Left kidney (tissue), 2 donors: ENCODE measurements around the gene TMED8. TPM values are rescaled to one million over a fixed set of nuclear protein-coding genes. Genes with fewer than 3 reads are reported as not detected.
"Not testable (repeated sequence)": the region's sequence is repeated elsewhere in the genome, so short reads cannot be mapped to it uniquely, and the experiment has no call there.

ENCODE experiments used
- DNase-seq: peaks from one replicate; pipeline ENCODE4 v3.0.0-alpha.2; 2013
- polyA plus RNA-seq: library from polyadenylated mRNA; unstranded; fragments of 120-200 nt; gene quantifications from one replicate; pipeline ENCODE4 v1.2.1, GENCODE V29; 2013; ENCODE audit not compliant: insufficient read length

Gene TMED8
- polyA plus RNA-seq, 1 donor = 28.8 TPM

DNA sequence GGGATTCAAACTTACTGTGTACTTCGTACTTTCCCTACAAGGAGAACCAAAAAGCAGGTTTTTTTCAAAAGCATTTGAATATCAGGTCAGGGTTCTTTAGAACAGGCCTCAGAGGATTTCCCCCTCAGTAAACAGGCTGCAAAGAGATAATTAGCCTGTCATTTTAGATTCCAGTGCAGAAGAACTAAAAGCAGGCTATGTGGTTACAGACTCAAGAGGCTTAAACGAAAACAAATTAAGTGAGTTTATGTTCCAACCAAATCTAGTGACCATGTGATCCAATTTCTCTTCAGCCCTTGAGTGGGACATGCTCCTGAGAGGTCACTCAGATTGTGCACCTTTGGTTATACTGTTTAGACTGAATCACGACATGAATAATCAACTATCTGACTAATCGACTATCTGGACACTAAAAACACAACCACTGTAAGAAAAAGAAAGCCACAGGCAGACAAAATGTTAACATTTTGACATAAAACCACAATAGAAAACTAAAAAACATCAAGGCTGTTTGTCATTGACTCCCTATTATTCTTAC is 4.5 kb downstream of the TMED8 start:
- DNase-seq = peak; percentile 29

DNA sequence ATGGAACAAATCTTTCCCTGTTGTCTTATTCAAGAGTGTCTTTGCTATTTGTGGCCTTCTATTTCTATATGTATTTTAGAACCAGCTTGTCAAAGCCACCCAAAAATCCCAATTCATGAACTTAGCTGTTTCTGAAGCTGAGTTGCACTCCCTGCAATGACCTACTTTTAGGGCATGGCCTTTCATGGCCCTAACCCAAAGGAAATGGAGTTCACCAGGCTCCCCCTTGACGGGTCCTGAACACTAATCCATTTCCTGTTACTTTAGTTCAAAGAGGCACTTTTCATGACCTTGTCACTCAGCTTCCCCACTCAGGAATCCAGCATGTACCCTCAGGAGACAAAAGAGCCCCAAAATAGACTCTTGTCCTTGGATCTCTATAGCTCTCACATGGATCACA is 7.6 kb downstream of the TMED8 start:
- no peak for DNase-seq

DNA sequence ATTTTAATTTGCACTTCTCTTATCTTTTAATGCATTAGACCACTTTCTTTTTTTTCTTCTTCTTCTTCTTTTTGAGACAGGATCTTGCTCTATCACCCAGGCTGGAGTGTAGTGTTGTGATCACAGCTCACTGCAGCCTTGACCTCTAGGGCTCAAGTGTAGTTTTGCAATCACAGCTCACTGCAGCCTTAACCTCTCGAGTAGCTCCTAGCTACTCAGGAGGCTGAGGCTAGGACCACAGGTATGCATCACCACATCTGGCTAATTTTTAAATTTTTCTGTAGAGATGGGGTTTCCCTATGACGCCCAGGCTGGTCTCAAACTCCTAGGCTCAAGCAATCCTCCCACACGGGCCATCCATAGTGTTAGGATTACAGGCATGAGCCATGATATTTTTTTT is 12.7 kb downstream of the TMED8 start:
- no peak for DNase-seq

DNA sequence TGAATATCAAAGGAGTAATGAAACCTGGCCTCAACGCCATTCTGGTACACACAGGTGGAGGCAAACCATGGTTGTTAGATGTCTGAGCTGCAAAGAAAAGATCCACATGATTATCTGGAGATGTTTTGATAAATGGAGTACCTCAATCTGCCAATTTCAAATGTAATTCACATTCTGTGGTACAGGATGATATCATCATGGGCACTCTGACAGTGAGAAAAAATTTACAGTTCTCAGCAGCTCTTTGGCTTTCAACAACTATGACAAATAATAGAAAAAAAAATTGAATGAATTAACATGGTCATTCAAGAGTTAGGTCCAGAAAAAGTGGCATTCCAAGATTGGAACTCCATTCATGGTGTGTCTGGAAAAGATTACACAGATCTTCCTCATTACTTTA is 17.3 kb downstream of the TMED8 start:
- no peak for DNase-seq

DNA sequence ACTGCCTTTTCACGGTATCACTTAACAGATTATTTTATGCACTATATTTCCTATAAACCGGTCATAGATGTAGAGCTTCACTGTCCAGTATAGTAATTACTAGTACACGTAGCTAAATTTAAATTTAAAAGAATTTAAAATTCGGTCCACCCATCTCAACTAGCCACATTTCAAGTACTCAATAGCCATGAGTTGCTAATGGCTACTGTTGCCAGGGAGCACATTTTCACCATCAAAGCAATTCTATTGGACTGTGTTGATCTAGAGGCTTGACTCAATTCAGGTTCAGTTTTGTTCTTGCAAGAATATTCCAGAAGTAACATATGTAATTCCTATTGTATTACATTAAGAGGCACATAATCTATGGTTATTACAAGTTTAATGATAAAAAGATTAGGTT is 20.0 kb downstream of the TMED8 start:
- DNase-seq = no peak

DNA sequence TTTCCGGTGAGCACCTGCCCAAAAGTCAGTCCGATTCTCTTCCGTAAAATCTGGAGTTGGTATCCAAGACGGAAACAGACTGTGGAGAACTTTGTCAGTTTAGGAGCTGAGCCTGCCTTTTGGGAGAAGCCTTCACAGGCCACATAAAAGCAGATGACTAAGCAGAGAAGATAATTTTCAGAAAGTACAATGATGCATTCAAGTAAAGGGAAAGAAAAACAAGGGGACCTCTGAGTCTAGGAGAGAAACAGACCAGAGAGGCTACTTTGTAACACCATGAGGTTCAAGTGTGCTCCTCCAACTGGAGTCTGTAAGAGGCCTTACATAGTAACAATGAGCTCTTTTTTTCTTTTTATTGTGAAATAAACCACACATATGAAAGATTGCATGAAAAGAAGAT is 21.1 kb downstream of the TMED8 start:
- DNase-seq = no peak

DNA sequence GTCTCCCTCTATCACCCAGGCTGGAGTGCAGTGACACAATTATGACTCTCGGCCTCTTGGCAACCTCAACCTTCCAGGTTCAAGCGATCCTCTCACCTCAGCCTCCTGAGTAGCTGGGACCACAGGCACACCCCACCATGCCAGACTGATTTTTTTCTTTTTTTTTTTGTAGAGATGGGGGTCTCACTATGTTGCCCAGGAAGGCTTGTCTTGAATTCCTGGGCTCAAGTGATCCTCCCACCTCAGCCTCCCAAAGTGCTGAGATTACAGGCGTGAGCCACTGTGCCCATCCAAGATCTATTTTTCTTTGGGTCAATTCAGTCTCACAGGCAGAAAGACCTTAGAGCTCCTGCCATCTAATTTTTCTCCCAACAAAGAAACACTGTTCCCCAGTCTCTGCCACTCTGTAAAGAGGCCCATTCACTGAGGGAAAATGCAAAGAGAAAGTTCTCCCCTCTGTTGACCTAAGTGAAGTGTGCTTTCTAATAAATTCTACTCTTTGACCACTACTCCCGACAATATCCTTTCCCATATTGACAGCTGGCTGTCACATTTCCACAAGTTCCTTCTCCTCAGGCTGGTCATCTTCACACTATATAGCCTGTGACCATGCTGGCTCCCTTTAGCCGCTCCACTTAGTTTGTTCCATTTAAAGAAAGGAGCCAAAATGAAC is 23.3 kb downstream of the TMED8 start:
- no peak for DNase-seq

DNA sequence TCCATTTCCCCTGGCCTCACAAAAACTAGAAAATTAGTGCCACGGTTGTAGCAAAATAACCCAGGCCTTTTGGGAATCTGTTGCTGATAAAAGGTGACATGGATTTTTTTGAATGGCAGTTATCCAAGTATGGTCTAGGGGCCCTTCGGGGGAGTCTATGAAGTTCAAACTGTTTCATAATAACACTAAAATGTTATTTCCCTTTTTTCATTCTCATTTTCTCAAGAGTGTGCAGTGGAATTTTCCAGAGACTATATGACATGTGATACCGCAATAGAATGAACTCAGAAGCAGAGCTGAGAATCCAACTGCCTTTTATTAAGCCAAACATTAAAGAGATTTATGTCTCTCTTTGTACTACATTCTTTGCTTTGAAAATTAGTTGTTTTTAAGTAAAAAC is 29.1 kb downstream of the TMED8 start:
- DNase-seq = peak; percentile 15

DNA sequence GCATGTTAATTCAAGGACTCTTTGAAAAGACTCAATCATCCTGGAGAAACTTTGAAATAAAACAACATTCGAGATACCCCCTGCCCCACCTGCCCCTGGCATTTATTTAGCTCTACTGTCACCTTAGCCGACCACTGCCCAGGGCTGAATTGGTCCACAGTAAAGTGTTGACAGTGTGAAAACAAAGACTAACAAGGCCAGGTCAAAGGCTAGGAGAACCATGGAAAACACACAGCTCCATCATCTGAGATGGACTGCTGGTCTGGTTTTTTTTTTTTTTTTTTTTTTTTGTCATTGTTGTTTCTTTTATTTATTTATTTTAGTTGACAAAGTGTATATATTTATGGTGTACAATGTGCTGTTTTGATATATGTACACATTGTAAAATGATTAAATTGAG is 30.4 kb downstream of the TMED8 start:
- DNase-seq = no peak

DNA sequence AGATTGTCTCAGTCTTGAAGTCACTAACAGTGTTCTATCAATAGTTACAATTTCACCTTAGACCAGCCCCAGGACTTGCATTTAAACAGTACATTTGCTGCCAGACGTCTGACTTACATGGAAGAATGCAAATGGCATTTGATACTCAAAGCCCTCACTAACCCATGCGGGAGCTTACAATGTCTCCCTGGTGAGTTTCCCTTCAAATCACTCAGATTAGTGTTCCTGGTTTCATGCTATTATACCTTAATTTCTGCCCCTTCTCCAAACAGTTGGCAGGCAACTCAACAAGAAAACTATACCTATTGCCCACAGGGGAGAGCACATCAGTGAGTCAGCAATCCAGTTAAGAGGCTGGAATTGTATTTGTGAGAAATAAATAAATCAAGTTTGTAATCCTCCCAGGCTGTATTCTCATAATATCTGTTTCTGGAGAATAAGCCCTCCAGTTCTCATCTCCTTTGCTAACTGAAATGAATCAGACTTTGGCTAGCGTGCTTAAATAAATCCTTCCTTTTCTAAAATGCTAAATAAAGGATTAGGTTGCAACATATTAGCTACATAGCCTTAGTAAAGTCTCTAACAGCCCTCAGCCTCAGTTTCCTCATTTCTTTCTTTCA is 32.4 kb downstream of the TMED8 start:
- DNase-seq = no peak

DNA sequence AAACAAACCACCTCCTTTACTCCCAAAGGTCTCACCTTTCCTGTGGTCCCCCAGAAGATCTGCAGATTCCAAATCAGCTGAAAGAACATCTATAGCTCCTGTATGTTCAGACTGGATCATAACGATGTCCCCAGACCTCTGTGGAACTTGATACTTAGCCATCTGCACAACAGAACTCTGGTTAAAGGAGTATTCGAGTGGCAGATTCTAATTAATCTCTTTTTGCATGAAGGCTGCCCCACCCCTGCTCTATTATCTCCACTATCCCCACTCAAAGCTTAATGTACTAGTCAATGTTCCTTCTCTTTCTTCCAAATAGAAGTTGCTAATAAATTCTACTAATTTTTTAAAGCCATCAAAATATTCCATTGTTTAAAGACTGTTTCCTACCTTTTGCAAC is 33.2 kb downstream of the TMED8 start:
- DNase-seq = no peak

DNA sequence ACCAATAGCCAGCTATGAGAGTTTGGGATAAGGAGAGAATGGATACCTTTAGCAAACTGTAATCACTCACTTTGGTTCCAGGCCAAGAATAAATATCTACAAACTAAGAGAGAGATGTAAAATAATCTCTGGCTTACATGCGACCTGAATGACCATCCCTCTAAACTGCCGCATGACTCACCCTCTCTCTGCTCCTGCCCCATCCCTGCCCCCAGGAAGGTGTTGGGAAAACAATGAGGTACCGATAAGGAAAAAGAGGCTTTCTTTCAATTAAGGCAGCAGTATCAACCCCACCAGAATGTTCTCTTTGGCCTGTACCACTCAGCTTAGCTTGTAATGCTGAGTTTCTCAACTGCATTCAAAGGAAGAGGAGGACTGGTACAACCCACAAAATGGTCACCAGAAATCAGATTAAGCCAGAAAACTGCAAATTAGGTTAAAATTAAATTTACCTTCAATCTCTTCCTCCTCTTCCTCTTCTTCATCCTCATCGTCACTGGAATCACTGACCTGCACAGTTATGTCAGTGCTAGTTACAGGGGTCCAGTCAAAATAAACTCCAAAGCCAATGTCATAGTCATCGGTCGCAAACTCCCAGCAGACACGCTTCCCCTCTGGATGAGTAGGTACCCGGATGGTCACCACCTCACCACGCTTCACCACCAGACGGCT is 34.0 kb downstream of the TMED8 start:
- no peak for DNase-seq

DNA sequence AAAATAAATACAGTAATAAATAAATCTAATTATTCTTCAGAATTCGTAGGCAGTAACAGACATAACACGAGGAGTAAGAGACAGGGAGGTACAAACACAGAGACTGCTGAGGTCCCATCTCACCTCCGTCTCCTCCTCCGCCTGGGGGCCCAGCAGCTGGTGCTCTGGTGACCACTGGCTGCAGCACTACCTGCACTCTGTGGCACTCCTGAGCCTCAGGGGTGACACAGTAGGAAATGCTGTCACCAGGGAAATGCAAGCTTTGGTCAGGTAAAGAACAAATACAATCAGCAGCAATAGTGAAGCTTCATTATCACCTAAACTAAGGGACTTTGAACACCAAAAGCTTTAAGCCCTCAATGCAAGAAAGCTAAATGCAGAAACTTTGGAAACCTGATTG is 36.5 kb downstream of the TMED8 start:
- no peak for DNase-seq

DNA sequence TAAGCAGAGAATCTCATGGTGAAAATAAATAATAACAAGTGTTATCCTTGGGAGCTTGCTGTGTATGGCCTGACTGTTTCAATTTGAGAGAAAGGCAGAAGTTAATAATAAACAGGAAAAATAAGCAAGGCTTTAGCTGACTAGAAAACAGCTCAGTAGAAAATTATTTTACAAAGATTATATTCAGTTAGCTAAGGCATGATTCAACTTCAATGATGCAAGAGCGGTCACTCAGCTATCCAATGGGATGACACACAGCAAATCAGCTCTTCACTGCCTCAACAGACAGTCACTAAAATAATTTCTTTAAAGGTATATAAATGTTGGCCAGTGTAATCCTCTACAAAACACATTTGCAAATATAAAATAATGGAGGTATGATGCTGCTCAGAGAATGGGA is 37.5 kb downstream of the TMED8 start:
- no peak for DNase-seq

DNA sequence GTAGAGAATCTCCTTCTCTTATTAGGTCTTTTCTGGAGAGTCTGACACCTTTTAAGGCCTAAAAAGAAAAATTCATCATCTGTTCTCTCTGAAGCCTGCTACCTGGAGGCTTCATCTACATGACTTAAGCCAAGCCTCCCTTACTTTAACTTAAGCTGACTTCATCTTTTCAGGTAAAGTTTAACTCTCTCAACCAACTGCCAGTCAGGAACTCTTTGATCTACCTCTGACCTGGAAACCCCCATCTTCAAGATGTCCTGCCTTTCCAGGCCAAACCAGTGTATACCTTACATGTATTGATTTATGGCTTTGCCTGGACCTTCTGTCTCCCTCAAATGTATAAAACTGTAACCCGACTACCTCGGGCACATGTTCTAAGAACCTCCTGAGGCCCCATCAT is 38.6 kb downstream of the TMED8 start:
- DNase-seq = no peak

DNA sequence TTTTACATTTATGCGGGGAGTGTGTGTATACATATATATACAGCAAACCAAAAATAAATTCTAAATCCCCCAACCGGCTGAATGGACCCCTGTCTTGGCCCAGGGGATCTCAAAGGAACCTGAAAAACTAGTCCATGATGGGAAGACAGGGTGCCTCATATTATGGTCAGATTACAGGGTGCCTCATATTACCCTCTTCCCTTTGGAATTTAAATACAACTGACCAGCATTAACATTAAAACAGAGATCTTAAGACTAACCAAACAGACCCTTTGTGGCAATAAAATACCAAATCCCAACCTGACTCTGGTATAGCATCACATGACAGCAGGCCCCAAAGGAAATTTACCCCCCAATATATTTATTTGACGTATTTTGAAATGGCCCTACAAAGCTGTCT is 39.0 kb downstream of the TMED8 start:
- no peak for DNase-seq

DNA sequence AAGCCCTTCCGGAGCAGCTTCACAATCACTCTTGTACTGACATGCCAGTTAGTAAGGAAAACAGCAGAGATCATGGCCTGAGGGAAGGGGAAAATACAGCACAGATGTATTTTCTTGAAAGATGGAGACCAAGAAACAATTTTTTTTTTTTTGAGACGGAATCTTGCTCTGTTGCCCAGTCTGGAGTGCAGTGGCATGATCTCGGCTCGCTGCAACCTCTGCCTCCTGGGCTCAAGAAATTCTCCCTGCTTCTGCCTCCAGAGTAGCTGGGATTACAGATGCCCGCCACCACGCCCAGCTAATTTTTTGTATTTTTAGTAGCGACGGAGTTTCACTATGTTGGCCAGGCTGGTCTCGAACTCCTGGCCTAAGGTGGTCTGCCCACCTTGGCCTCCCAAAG is 39.6 kb downstream of the TMED8 start:
- DNase-seq = not testable (repeated sequence)

DNA sequence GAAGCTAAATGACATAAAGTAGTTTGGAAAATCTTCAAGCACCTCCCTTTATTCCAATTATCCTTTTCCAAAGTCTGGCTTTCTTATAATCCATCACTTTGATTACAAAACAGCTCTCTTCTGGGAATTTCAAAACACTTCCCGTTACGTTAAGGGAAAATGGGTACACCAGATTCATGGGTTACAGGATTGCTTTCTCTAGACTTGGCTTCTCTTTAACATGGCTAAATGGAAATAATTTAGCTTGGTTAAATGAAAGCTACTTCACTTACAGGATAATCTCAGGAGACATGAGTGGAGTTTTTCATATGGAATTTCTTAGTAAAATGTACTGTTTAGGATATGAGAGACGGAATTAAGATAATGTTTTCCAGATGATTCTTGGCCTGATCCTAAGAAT is 41.3 kb downstream of the TMED8 start:
- DNase-seq = no peak

DNA sequence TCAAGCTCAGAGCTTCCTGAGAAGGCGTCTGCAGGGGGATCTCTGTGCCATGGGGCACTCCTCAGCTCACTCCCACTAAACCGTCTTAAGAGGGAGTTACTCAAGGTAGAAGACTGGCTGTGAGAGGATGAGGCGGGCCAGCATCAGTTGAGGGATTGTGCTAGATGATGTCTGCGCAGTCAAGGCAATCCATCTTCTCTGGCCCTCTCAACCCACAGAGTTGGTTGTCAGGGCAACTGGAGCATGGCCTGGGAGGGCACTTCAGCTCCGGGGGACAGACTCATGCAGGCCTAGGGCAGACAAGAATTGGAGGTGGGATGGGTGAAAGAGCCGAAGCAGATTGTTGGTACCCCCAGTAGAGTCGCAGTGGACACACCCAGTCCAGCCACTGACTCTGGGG is 47.0 kb downstream of the TMED8 start:
- DNase-seq = no peak

DNA sequence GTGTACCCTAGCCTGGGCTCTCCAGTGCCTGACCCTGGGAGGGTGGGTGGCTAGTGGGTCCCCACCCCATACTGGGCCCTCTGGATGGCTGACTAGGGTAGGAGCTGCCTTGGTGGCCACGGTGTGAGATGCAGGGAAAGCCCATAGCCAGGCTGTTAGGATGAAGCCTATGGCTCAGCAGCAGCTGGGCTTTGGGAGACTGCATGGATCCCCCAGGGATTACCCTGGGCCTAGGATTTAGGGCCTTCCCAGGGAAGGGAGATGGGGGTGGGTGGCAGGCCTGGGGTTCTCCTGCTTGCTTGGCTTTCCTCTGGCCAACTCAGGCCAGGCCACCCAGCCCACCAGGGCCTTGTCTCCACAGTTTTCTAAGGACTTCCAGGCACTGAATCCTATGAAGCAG is 49.8 kb downstream of the TMED8 start:
- DNase-seq = no peak

DNA sequence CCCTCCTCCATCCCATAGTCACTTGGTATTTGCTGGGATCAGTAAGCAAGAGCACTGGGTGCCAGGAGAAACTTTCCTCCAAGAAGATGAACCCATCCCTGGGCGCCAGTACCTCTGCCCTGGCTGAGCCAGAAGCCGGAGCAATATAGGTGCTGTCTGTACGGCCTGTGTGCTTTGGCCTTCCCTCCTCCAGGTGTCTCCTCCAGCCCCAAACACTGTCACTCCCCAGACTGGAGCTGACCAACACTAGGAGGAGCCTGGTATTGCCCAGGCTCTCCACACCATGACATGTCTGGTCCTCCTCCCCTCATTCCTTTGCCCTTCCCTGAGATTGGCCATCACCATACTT is 51.2 kb downstream of the TMED8 start:
- DNase-seq = no peak

DNA sequence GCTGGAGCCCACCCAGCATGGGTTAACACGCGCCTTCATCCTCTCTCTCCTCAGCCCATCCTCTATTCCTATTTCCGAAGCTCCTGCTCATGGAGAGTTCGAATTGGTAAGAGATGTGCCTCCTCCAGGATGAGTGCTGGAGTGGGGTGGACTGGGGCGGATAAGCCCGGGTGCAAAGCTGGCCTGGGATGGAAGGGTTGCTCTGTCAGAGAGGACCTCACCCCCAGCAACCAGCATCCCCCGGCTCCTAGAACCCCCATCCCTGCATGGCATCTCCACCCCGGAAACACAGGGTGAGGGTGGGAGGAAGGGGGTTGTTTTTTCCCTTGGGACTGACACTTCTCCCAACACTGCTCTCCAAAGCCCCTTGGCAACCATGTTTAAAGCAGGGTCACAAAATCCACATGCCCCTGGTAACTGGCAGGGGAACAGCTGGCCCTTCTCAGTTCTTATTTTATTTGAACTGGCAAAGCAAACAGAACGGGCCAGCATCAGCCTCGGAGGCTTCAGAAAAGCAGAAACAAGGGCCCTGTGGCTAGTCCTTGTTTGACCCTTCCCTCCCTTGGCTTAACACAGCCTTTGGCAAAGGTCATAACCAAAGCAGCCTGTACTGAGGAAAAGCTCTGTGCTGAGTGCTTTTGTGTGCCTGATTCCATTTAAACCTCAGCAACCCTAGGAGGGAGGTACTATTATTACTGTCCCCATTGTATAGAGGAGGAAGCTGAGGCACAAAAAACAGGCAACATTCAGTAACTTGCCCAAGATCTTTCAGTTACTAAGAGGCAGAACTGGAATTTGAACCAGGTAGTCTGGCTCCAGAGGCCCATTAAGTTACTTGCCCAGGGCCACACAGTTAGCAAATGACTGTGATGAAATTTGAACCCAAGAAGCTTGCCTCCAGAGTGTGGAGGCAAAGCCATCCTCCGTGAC is 51.8 kb downstream of the TMED8 start:
- no peak for DNase-seq

DNA sequence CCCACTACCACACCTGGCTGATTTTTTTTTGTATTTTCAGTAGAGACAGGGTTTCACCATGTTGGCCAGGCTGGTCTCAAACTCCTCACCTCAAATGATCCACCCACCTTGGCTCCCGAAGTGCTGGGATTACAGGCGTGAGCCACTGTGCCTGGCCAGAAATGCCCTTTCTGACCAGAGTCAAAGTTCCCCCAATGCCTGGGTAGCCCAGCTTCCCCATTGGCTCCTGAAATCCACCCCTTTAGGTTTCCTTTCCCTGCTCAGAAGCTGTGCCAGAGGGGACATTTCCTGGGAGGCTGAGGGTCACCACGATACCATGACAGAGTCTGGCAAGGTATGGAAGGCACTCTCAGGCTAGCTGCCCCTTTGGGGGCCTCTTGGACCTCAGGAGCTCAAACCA is 52.6 kb downstream of the TMED8 start:
- no peak for DNase-seq
